WTC11 (cell line): ENCODE results near the gene SDHAF1. TPM values are rescaled to one million over a fixed set of nuclear protein-coding genes. Genes with fewer than 3 reads are reported as not detected.

Experiments used
- ATAC-seq: fragments of 200-7000 bp; cut with Tn5 transposase; 2 replicates; pipeline ENCODE4 v1.10.0; 2021; ENCODE audit warnings: mild to moderate bottlenecking, moderate library complexity
- CTCF ChIA-PET: fragments of 300-600 bp; sonication (Branson Sonifier 250); formaldehyde crosslinking; loops from one replicate; lab custom pipeline; 2021; ENCODE audit warnings: antibody characterized with exemption; lab: Charles Lee
- POLR2A ChIA-PET: fragments of 350-600 bp; sonication (Branson Sonifier 250); formaldehyde crosslinking; loops from one replicate; lab custom pipeline; 2021; ENCODE audit warnings: antibody characterized with exemption; lab: Charles Lee
- DNase-seq: peaks from one replicate; pipeline ENCODE4 v3.0.0; 2021; ENCODE audit warnings: low spot score
- H3K27ac Mint-ChIP-seq: 2 replicates; pipeline ENCODE4 v1.8.0; 2021; ENCODE audit warnings: mixed read lengths
- H3K27me3 Mint-ChIP-seq: 2 replicates; pipeline ENCODE4 v1.8.0; 2021; ENCODE audit warnings: low read depth, mild to moderate bottlenecking, moderate library complexity, mixed read lengths
- H3K36me3 Mint-ChIP-seq: 2 replicates; pipeline ENCODE4 v1.8.0; 2021; ENCODE audit warnings: mixed read lengths
- H3K4me1 Mint-ChIP-seq: 2 replicates; pipeline ENCODE4 v1.8.0; 2022; ENCODE audit warnings: mixed read lengths
- H3K4me3 Mint-ChIP-seq: 2 replicates; pipeline ENCODE4 v1.8.0; 2021; ENCODE audit warnings: mild to moderate bottlenecking, moderate library complexity, mixed read lengths
- H3K9me3 Mint-ChIP-seq: 2 replicates; pipeline ENCODE4 v1.8.0; 2021; ENCODE audit warnings: mixed read lengths
- AFF4 ChIP-seq: sonication (generic); formaldehyde crosslinking; IDR thresholded peaks from 2 replicates; pipeline ENCODE4 v1.8.1; 2023; ENCODE audit warnings: mild to moderate bottlenecking, missing genetic modification reagents, borderline replicate concordance
- ATF1 ChIP-seq: sonication (generic); formaldehyde crosslinking; IDR thresholded peaks from 2 replicates; pipeline ENCODE4 v1.8.1; 2023; ENCODE audit warnings: mild to moderate bottlenecking, moderate library complexity, missing genetic modification reagents
- CTCF ChIP-seq: fragments of 200-600 bp; IDR thresholded peaks from 2 replicates; pipeline ENCODE4 v1.8.0; 2022; ENCODE audit warnings: antibody characterized with exemption
- E2F1 ChIP-seq: sonication (generic); formaldehyde crosslinking; IDR thresholded peaks from 2 replicates; pipeline ENCODE4 v1.8.0; 2022; ENCODE audit warnings: mild to moderate bottlenecking, missing genetic modification reagents
- ERG ChIP-seq: fragments of 250-450 bp; sonication (Bioruptor Pico); IDR thresholded peaks from 2 replicates; pipeline ENCODE4 v1.8.0; 2021; ENCODE audit warnings: mild to moderate bottlenecking
- HMGA2 ChIP-seq: fragments of 250-450 bp; sonication (Bioruptor Pico); IDR thresholded peaks from 2 replicates; pipeline ENCODE4 v1.4.0; 2021; ENCODE audit warnings: mild to moderate bottlenecking, moderate library complexity
- MAX ChIP-seq: sonication (generic); formaldehyde crosslinking; IDR thresholded peaks from 2 replicates; pipeline ENCODE4 v1.8.0; 2022; ENCODE audit warnings: mild to moderate bottlenecking, missing genetic modification reagents
- MYBL2 ChIP-seq: sonication (generic); formaldehyde crosslinking; IDR thresholded peaks from 2 replicates; pipeline ENCODE4 v1.8.1; 2023; ENCODE audit warnings: mild to moderate bottlenecking, moderate library complexity, missing genetic modification reagents
- NR2C2 ChIP-seq: sonication (generic); formaldehyde crosslinking; IDR thresholded peaks from 2 replicates; pipeline ENCODE4 v1.8.0; 2022; ENCODE audit warnings: mild to moderate bottlenecking, missing genetic modification reagents
- NR3C1 ChIP-seq: sonication (generic); formaldehyde crosslinking; conservative IDR thresholded peaks from 2 replicates; pipeline ENCODE4 v1.8.1; 2023; ENCODE audit warnings: low read depth, mild to moderate bottlenecking, missing genetic modification reagents
- SMAD3 ChIP-seq: sonication (generic); formaldehyde crosslinking; IDR thresholded peaks from 2 replicates; pipeline ENCODE4 v1.8.0; 2022; ENCODE audit warnings: missing genetic modification reagents, mild to moderate bottlenecking, borderline replicate concordance
- STAT6 ChIP-seq: sonication (generic); formaldehyde crosslinking; conservative IDR thresholded peaks from 2 replicates; pipeline ENCODE4 v1.8.1; 2023; ENCODE audit warnings: mild to moderate bottlenecking, low read depth, missing genetic modification reagents, moderate library complexity
- TEAD1 ChIP-seq: sonication (generic); formaldehyde crosslinking; IDR thresholded peaks from 2 replicates; pipeline ENCODE4 v1.8.0; 2022; ENCODE audit warnings: mild to moderate bottlenecking, missing genetic modification reagents
- TP53 ChIP-seq: sonication (generic); formaldehyde crosslinking; IDR thresholded peaks from 2 replicates; pipeline ENCODE4 v1.8.1; 2023; ENCODE audit warnings: mild to moderate bottlenecking, missing genetic modification reagents
- ZMAT4 ChIP-seq: fragments of 250-450 bp; sonication (Bioruptor Pico); IDR thresholded peaks from 2 replicates; pipeline ENCODE4 v1.9.0; 2021; ENCODE audit warnings: mild to moderate bottlenecking
- ZNF232 ChIP-seq: sonication (generic); formaldehyde crosslinking; IDR thresholded peaks from 2 replicates; pipeline ENCODE4 v1.8.0; 2022; ENCODE audit warnings: mild to moderate bottlenecking, missing genetic modification reagents
- ZNF281 ChIP-seq: sonication (generic); formaldehyde crosslinking; IDR thresholded peaks from 2 replicates; pipeline ENCODE4 v1.8.0; 2023; ENCODE audit warnings: mild to moderate bottlenecking, missing genetic modification reagents
- ZNF423 ChIP-seq: fragments of 250-450 bp; sonication (Bioruptor Pico); IDR thresholded peaks from 2 replicates; pipeline ENCODE4 v2.1.2; 2022; ENCODE audit warnings: mild to moderate bottlenecking, moderate library complexity
- ZNF671 ChIP-seq: fragments of 250-450 bp; sonication (Bioruptor Pico); IDR thresholded peaks from 2 replicates; pipeline ENCODE4 v1.8.0; 2021; ENCODE audit warnings: mild to moderate bottlenecking
- total RNA-seq: library from RNA; stranded (reverse); gene quantifications from 3 replicates; pipeline ENCODE4 v1.2.3, GENCODE V29; 2021

Gene SDHAF1
- total RNA-seq, 1 experiment from 2014 or later, result 20.8 TPM

- no peak; the same call in none of the 2 replicates for TF ChIP-seq TEAD1 (CRISPR knock-in tag)
- TF ChIP-seq MYBL2, result no peak
- no peak for TF ChIP-seq ERG (CRISPR knock-in tag)
- TF ChIP-seq HMGA2 (CRISPR knock-in tag), result no peak
- TF ChIP-seq E2F1, result no peak
- TF ChIP-seq TP53 (CRISPR knock-in tag), result no peak
- TF ChIP-seq NR2C2 (CRISPR knock-in tag), result peak; percentile 69; the same call in 1 of the 2 replicates
- no peak for TF ChIP-seq AFF4
- TF ChIP-seq ATF1, result 0 out of 2 replicates have a peak, but pooled peaks have one; percentile 31
- TF ChIP-seq ZMAT4, result no peak
- TF ChIP-seq ZNF281 (CRISPR knock-in tag), result no peak; the same call in 1 of the 2 replicates
- TF ChIP-seq ZNF671 (CRISPR knock-in tag), result no peak
- TF ChIP-seq CTCF, result no peak
- no peak for TF ChIP-seq NR3C1
Observed at GRCh38 chr19:35995048-35995993, at the start of gene SDHAF1 (continued).

GRCh38 chr19:35946203-35946602 lies 48.8 kb upstream of the SDHAF1 start:
- Mint-ChIP-seq H3K4me3 (no peak overlapping the region), H3K27me3 (no peaks in the 10 kb centered on the region; the same call in 1 of the 2 replicates), H3K27ac (no peak overlapping the region), H3K4me1 (peaks cover 8% of the 10 kb centered on the region), H3K36me3 (peaks cover 9% of the 10 kb centered on the region), H3K9me3 (no peaks in the 10 kb centered on the region)
- no peak for TF ChIP-seq MAX (CRISPR knock-in tag)
- no peak for TF ChIP-seq ZNF232 (CRISPR knock-in tag)
- TF ChIP-seq ZNF423 (CRISPR knock-in tag), result no peak
- TF ChIP-seq STAT6 (CRISPR knock-in tag), result no peak
- TF ChIP-seq SMAD3 (CRISPR knock-in tag), result no peak
- no peak for ATAC-seq
- POLR2A ChIA-PET, result no interaction called here
- CTCF ChIA-PET, result interaction anchor here (1.0 to 1.2 kb wide), 2 partner anchors 32 to 198 kb away, joined by 3 to 4 read pairs; partner anchors contain the start of gene LIN37
- DNase-seq, result no peak
